A673 (cell line): ENCODE results near the gene RNF223.

ENCODE experiments used
- CTCF ChIP-seq: fragments of 300-800, 200-600 bp; sonication (generic); conservative IDR thresholded peaks from 2 replicates; pipeline ENCODE4 v1.5.1; 2017; ENCODE audit warnings: low read depth, mild to moderate bottlenecking, antibody characterized with exemption, low read length, moderate library complexity, mixed read lengths
- EZH2 ChIP-seq: fragments of 200-600 bp; sonication (generic); IDR thresholded peaks from 2 replicates; pipeline ENCODE4 v1.6.1; 2017; ENCODE audit warnings: borderline replicate concordance, low read depth, mild to moderate bottlenecking, mixed read lengths, antibody characterized with exemption, low read length; ENCODE audit not compliant: poor library complexity, severe bottlenecking

GRCh38 chr1:1047407-1047806, 26.7 kb downstream of the RNF223 start:
- TF ChIP-seq CTCF (no peak), EZH2 (no peak)
